ENCODE data around the gene CRTAC1.

The CRTAC1 gene

GRCh38 chr10:97852840-97853405, 177.5 kb downstream of the CRTAC1 start:
- Histone ChIP-seq H3K79me2 (no peaks in the 10 kb centered on the region), H3K27ac (no peak overlapping the region), H3K9me3 (ENCODE audit: control insufficient read depth, low read length) (no peaks in the 10 kb centered on the region), H3K4me3 (ENCODE audit: low read depth, low read length) (no peak overlapping the region), H3K4me1 (peaks cover 6% of the 10 kb centered on the region), H3K36me3 (ENCODE audit: control insufficient read depth, insufficient read depth, low read length) (no peaks in the 10 kb centered on the region), H3K27me3 (ENCODE audit: control insufficient read depth, insufficient read depth, low read length) (no peaks in the 10 kb centered on the region), H3K4me2 (ENCODE audit: low read length) (no peak overlapping the region), H3K9ac (no peak overlapping the region), H2AFZ (no peak overlapping the region)
- TF ChIP-seq, protein P1, sequence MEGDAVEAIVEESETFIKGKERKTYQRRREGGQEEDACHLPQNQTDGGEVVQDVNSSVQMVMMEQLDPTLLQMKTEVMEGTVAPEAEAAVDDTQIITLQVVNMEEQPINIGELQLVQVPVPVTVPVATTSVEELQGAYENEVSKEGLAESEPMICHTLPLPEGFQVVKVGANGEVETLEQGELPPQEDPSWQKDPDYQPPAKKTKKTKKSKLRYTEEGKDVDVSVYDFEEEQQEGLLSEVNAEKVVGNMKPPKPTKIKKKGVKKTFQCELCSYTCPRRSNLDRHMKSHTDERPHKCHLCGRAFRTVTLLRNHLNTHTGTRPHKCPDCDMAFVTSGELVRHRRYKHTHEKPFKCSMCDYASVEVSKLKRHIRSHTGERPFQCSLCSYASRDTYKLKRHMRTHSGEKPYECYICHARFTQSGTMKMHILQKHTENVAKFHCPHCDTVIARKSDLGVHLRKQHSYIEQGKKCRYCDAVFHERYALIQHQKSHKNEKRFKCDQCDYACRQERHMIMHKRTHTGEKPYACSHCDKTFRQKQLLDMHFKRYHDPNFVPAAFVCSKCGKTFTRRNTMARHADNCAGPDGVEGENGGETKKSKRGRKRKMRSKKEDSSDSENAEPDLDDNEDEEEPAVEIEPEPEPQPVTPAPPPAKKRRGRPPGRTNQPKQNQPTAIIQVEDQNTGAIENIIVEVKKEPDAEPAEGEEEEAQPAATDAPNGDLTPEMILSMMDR (IDR thresholded peaks at IDR 0.05): no peak

GRCh38 chr10:97852277-97852676, 178.1 kb downstream of the CRTAC1 start:
- Histone ChIP-seq H3K27ac (no peak overlapping the region), H3K4me1 (peaks cover 6% of the 10 kb centered on the region), H3K4me2 (ENCODE audit: low read length) (no peak overlapping the region), H3K79me2 (no peaks in the 10 kb centered on the region), H2AFZ (no peak overlapping the region), H3K9ac (no peak overlapping the region), H3K36me3 (ENCODE audit: control insufficient read depth, insufficient read depth, low read length) (no peaks in the 10 kb centered on the region), H3K9me3 (ENCODE audit: control insufficient read depth, low read length) (no peaks in the 10 kb centered on the region), H3K27me3 (ENCODE audit: control insufficient read depth, insufficient read depth, low read length) (no peaks in the 10 kb centered on the region), H3K4me3 (ENCODE audit: low read depth, low read length) (no peak overlapping the region)
- TF ChIP-seq, protein P1 (IDR thresholded peaks at IDR 0.05): no peak

DNA sequence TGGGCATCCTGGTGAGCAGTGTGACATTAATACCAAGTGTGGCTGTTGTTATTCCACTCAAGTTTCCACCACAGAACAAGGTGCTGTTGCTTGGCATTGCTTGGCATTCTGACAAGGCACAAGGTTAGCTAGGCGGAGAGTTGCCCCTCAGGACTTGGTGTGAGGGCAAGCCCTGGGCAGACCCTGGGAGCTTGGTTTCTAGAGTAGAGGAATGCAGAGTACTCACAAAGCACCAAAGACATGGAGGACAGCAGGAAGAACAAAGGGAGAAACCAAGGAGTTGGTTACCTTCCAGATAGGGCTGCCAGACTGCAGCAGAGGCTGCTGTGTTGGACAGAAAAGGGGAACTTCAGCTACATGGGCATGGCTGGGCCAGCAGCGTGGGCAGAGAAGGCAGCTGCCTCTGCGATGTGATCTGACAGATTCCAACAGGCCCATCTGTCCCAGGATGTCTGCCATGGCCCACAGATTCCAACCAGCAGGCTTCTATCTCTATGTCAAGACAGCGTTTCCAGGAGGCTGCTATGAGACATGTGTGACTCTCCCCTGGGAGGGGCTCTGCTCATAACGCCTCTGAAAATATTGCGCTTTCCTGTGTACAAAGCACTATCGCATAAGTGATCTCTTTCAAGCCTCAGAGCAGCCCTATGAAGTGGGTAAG, 178.9 kb downstream of the CRTAC1 start:
- Histone ChIP-seq H3K9me3 (ENCODE audit: control insufficient read depth, low read length) (no peaks in the 10 kb centered on the region), H3K4me1 (peaks cover 6% of the 10 kb centered on the region), H3K9ac (no peak overlapping the region), H3K4me3 (ENCODE audit: low read depth, low read length) (no peak overlapping the region), H3K79me2 (no peaks in the 10 kb centered on the region), H3K27me3 (ENCODE audit: control insufficient read depth, insufficient read depth, low read length) (no peaks in the 10 kb centered on the region), H3K4me2 (ENCODE audit: low read length) (no peak overlapping the region), H2AFZ (no peak overlapping the region), H3K27ac (no peak overlapping the region), H3K36me3 (ENCODE audit: control insufficient read depth, insufficient read depth, low read length) (no peaks in the 10 kb centered on the region)
- TF ChIP-seq, protein P1 (IDR thresholded peaks at IDR 0.05): no peak

- Histone ChIP-seq H2AFZ (peak overlapping the region; percentile 72), H3K4me1 (peaks cover 6% of the 10 kb centered on the region), H3K9me3 (ENCODE audit: control insufficient read depth, low read length) (no peaks in the 10 kb centered on the region), H3K79me2 (no peaks in the 10 kb centered on the region), H3K4me3 (ENCODE audit: low read depth, low read length) (no peak overlapping the region), H3K9ac (no peak overlapping the region), H3K27ac (no peak overlapping the region), H3K36me3 (ENCODE audit: control insufficient read depth, insufficient read depth, low read length) (no peaks in the 10 kb centered on the region), H3K4me2 (ENCODE audit: low read length) (peak overlapping the region; percentile 38), H3K27me3 (ENCODE audit: control insufficient read depth, insufficient read depth, low read length) (no peaks in the 10 kb centered on the region)
- TF ChIP-seq, protein P1 (IDR thresholded peaks at IDR 0.05): no peak
Observed at GRCh38 chr10:97850446-97850845, 180.0 kb downstream of the CRTAC1 start.
